Measurements from ENCODE around the gene MTX3. TPM values are rescaled to one million over a fixed set of nuclear protein-coding genes. Genes with fewer than 3 reads are reported as not detected.

The MTX3 gene
- total RNA-seq, 1 experiment from 2014 or later = 34.9 TPM

- no peaks in the 10 kb centered on the region for H3K9me2 ChIP-seq (ENCODE audit: insufficient read depth)
- no peaks in the 10 kb centered on the region for H3K79me2 ChIP-seq (ENCODE audit: insufficient read depth, low read length)
- H3K4me1 ChIP-seq (ENCODE audit: control insufficient read depth in 1 of 2, insufficient read depth in 2 of 2, low read length in 2 of 2) = peaks cover 13 to 20% of the 10 kb centered on the region in 2 experiments
- H3K27ac ChIP-seq (ENCODE audit: low read depth, low read length) = no peak overlapping the region
- BruUV-seq (replicated peaks) = no TSS peak
- TF ChIP-seq JUND (IDR thresholded peaks at IDR 0.05) = no peak
- no peak for TF ChIP-seq EGR1 (IDR thresholded peaks at IDR 0.05; ENCODE audit: low read depth)
- TF ChIP-seq SP1 (IDR thresholded peaks at IDR 0.05; ENCODE audit: low read depth) = no peak
- TF ChIP-seq REST (IDR thresholded peaks at IDR 0.05; ENCODE audit: low read depth) = no peak
- no peak for TF ChIP-seq YY1 (IDR thresholded peaks at IDR 0.05; ENCODE audit: extremely low read depth, insufficient replicate concordance, low read depth, low read length)
- TF ChIP-seq TCF7L2 (IDR thresholded peaks at IDR 0.05; ENCODE audit: borderline replicate concordance, extremely low read depth, insufficient read depth, insufficient read length) = no peak
- TF ChIP-seq POLR2A (IDR thresholded peaks at IDR 0.05; ENCODE audit: borderline replicate concordance, extremely low read depth, insufficient read depth, insufficient read length) = no peak
- ChIA-PET CTCF (no interaction called here), POLR2A (no interaction called here), RAD21 (ENCODE audit: low non-redundant PET in 1 of 2, low total read pairs in 2 of 2, uncharacterized antibody in 2 of 2, unreplicated experiment in 2 of 2) (interaction anchor here in 1 of 2 experiments (0.7 kb wide), 1 partner anchor 331 kb away, joined by 6 read pairs; no protein-coding TSS in a partner anchor)
- DNase-seq (ENCODE audit: low read depth, low spot score) = no peak
- H3K9ac ChIP-seq (ENCODE audit: low read length) = no peak overlapping the region
- peaks cover 2 to 6% of the 10 kb centered on the region in 2 experiments; a peak in 2 of 4 replicates for H3K36me3 ChIP-seq (ENCODE audit: control insufficient read depth in 1 of 2, insufficient read depth in 2 of 2, low read length in 2 of 2)
- no peak overlapping the region for H3K4me3 ChIP-seq (replicated peaks in 1 of 2; ENCODE audit: low read depth in 1 of 2, low read length in 2 of 2)
- H3K27me3 ChIP-seq (ENCODE audit: insufficient read depth, low read length) = no peaks in the 10 kb centered on the region
- no peaks in the 10 kb centered on the region for H3K9me3 ChIP-seq (ENCODE audit: control insufficient read depth in 1 of 2, insufficient read depth in 1 of 2, low read depth in 1 of 2, low read length in 2 of 2)
- intact Hi-C loops (cut with micrococcal nuclease) = no loop called here
- no peak overlapping the region for H3K4me2 ChIP-seq (ENCODE audit: low read length)
- ATAC-seq = no peak
- H4K20me1 ChIP-seq (ENCODE audit: insufficient read depth) = no peaks in the 10 kb centered on the region
- no peak overlapping the region for H2AFZ ChIP-seq (ENCODE audit: low read depth, low read length, poor library complexity, severe bottlenecking)
These were observed 14.1 kb downstream of the MTX3 start for GRCh38 chr5:79976759-79977515.

Measured in HCT116 (cell line).